Myocyte (in vitro differentiated cells): ENCODE results near the gene ZNF318. TPM values are rescaled to one million over a fixed set of nuclear protein-coding genes. Genes with fewer than 3 reads are reported as not detected.
A peak's percentile ranks its signal among the peaks of the same experiment; 100 is the strongest.
"Not testable (repeated sequence)": the region's sequence is repeated elsewhere in the genome, so short reads cannot be mapped to it uniquely, and the experiment has no call there.

Source experiments
- DNase-seq: peaks from one replicate; pipeline ENCODE4 v3.0.0-alpha.2; 2012; ENCODE audit warnings: low read depth
- polyA plus RNA-seq: library from polyadenylated mRNA; unstranded; fragments of >200 nt; gene quantifications from one replicate; pipeline ENCODE4 v1.2.1, GENCODE V29; 2012; ENCODE audit warnings: missing spikeins
- total RNA-seq: library from RNA; depleted of rRNA; stranded (reverse); fragments of >200 nt; gene quantifications from 2 replicates; pipeline ENCODE4 v1.2.3, GENCODE V29; 2014

ZNF318 gene, protein sequence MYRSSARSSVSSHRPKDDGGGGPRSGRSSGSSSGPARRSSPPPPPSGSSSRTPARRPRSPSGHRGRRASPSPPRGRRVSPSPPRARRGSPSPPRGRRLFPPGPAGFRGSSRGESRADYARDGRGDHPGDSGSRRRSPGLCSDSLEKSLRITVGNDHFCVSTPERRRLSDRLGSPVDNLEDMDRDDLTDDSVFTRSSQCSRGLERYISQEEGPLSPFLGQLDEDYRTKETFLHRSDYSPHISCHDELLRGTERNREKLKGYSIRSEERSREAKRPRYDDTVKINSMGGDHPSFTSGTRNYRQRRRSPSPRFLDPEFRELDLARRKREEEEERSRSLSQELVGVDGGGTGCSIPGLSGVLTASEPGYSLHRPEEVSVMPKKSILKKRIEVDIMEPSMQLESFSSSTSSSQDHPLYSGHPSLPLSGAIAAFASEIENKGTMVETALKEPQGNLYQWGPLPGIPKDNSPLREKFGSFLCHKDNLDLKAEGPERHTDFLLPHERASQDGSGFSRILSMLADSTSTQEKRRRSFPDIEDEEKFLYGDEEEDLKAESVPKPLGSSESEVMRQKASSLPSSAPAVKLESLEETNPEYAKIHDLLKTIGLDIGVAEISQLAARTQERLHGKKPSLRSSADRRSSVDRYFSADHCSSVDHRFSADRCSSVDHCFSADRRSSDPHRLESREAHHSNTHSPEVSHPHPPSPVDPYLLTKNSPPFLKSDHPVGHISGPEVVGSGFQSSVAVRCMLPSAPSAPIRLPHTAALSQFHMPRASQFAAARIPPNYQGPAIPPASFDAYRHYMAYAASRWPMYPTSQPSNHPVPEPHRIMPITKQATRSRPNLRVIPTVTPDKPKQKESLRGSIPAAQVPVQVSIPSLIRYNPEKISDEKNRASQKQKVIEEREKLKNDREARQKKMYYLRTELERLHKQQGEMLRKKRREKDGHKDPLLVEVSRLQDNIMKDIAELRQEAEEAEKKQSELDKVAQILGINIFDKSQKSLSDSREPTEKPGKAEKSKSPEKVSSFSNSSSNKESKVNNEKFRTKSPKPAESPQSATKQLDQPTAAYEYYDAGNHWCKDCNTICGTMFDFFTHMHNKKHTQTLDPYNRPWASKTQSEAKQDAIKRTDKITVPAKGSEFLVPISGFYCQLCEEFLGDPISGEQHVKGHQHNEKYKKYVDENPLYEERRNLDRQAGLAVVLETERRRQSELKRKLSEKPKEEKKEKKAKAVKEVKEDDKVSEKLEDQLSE (N-terminal part only)
- 14.4 and 14.9 TPM in 2 replicates for total RNA-seq
- 7.2 TPM for polyA plus RNA-seq

DNA sequence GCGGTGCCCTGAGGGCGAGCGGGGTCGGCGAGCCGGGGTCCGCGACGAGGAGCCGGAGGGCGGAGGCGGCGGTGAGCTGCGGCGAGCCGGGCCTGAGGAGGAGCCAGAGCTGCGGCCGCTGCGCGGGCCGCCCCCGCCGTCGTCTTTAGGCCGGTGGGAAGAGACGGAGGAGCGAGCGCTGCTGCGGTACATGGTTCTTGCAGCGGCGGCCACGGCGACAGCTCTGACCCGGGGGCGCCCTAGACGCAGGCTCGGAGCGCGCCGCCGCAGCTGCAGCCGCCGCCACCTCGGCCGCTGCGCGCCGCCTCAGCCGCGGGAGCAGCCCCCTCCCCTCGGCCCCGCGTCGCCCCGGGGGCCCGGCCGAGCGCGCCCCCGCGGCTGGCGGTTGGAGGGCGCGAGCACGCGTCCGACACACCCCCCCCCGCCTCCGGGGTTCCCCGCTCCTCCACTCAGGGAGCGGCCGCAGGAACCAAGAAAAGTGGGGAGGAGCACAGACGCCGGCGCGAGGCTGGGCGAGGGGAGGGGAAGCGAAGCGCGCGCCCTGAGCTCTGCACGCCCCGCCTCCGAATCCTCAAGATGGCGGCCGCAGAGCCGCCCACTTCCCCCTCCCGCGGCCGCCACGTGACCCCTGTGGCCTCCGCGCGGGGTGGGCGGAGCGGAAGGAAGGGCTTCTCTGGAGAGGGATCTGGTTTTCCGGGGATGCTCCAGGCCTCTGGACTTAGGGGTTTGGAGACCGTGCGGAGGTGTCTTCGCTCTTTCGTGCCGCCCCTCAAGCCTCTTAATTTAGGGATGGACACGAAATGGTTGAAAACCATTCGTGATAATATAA lies at the start of gene ZNF318:
Gene ZNF318, minus strand, starts transcription at position 474 of the 829 bp plus-strand sequence. Its CDS starts 282 bp downstream, at position 192.
- DNase-seq = peak; percentile 99

DNA sequence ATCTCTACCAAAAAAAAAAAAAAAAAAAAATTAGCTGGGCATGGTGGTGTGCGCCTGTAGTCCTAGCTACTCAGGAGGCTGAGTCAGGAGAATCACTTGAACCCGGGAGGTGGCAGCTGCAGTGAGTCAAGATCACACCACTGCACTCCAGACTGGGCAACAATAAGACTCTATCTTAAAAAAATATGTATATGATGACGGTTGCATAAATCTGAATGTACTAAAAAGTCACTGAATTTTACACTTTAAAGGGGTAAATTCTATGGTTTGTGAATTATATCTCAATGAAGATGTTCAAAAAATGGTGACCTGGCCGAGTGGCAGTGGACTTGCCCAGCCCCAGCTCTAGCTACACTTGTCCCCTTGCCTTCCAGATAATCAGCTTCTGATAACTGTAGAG lies 47.5 kb upstream of the ZNF318 start:
- no peak for DNase-seq

GRCh38 chr6:43415275-43415674 lies 45.8 kb upstream of the ZNF318 start:
- DNase-seq = not testable (repeated sequence)

DNA sequence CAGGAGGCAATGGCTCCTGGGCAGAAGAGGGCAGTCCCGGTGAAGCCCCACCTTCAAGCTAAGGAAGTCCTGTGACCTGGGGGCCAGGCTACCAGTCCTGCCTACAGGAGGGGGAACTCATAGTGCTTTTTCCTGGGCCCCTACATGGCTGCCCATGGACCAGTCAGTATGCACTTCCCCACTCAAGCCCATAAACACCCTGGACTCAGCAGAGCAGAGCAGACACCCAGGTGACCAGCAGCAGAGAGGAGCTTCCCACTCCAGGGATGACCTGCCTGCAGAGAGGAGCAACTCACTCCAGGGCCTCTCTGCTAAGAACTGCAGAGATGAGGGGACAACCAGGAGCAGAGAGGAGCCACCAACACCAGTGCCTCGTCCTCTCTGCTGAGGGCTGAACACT lies 43.6 kb upstream of the ZNF318 start:
- no peak for DNase-seq

DNA sequence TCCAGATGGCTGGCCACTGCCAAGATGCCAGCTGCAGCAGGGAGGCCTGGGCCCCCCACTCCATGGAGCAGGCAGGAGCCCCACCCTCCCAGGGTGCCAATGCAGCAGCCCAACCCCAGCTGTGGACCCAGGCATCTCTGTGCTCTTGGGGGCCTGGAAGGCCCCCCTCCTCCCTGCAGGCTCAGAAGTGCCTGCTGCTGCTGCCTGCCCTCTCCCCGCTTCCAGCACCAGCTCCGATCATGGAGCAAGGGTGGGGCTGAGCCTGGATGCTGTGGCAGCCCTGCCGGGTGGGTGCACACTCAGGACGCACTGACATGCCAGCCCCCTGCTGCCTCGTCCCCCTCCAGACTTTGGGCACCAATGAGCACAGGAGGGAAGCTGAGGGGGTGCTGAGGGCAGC lies 43.1 kb upstream of the ZNF318 start:
- no peak for DNase-seq

DNA sequence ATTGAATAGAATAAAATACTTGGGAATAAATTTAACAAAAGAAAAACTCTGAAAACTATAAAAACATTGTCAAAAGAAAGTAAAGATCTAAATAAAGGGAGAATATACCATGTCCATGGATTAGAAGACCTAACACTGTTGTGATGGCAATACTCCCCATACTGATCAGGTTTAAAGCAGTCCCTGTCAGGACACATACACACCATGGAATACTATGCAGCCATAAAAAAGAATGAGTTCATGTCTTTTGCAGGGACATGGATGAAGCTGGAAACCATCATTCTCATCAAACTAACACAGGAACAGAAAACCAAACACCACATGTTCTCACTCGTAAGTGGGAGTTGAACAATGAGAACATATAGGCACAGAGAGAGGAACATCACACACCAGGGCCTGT lies 41.3 kb upstream of the ZNF318 start:
- not testable (repeated sequence) for DNase-seq

DNA sequence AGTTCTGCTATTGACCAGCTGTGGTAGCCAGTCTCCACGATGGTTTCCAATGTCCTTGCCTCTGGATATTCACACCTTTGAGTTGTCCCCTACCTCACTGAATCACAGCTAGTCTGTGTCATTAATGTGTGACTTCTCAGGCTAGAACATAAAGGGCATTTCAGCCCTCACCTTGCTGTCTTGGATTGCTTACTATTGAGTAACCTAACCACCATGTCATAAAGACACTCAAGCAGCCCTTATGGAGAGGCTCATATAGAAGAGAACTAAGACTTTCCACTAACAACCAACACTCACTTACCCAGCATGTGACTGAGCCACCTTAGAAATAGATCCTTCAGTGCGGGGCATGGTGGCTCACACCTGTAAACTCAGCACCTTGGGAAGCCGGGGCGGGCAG lies 38.8 kb upstream of the ZNF318 start:
- no peak for DNase-seq

GRCh38 chr6:43407296-43407695 lies 37.8 kb upstream of the ZNF318 start:
- no peak for DNase-seq

GRCh38 chr6:43405354-43405753 lies 35.9 kb upstream of the ZNF318 start:
- no peak for DNase-seq

DNA sequence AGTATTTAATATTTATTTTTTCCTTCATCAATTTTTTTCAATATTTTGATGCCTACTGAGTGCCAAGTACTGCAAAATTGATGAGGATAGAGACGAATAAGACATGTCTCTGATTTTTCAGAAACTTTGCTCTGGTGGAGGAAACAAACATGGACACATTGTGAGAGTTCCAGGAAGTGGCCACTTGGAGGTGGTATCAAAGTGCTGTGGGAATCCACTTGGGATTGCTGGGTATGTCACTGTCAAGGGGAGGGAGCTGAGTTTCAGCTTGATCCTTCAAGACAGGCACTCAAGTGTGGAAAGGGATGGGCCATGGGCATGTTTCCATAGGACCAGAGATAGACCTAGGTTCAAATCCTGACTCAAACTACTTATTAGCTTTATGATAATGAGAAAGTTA lies 33.4 kb upstream of the ZNF318 start:
- no peak for DNase-seq

- DNase-seq = no peak
These were observed 32.3 kb upstream of the ZNF318 start for GRCh38 chr6:43401730-43402129.

- no peak for DNase-seq
These were observed 30.6 kb upstream of the ZNF318 start for GRCh38 chr6:43399932-43400487.

GRCh38 chr6:43396408-43397149 lies 27.1 kb upstream of the ZNF318 start:
- no peak for DNase-seq

GRCh38 chr6:43395776-43396175 lies 26.3 kb upstream of the ZNF318 start:
- DNase-seq = peak; percentile 47

GRCh38 chr6:43394982-43395381 lies 25.5 kb upstream of the ZNF318 start:
- DNase-seq = no peak

DNA sequence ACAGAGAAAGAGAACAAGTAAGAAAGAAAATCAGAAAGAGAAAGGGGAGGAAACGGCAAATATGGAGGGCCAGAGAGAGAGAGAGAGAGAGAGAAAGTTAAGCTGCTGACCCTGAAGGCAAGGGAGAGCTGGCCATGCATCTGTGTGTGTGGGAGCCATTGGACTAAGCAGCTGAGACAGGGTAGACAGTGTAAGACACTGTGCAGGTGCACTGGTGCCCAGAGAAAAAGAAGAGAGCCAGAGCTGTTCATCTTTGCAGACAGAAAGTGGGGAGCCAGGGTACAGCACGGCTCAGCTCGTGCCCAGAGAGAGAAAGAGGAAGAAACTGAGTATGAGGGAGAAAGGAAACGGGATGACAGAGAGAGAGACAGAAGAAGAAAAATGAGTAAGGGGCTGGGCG lies 24.2 kb upstream of the ZNF318 start:
- DNase-seq = no peak

- not testable (repeated sequence) for DNase-seq
These were observed 23.7 kb upstream of the ZNF318 start for GRCh38 chr6:43393133-43393532.

DNA sequence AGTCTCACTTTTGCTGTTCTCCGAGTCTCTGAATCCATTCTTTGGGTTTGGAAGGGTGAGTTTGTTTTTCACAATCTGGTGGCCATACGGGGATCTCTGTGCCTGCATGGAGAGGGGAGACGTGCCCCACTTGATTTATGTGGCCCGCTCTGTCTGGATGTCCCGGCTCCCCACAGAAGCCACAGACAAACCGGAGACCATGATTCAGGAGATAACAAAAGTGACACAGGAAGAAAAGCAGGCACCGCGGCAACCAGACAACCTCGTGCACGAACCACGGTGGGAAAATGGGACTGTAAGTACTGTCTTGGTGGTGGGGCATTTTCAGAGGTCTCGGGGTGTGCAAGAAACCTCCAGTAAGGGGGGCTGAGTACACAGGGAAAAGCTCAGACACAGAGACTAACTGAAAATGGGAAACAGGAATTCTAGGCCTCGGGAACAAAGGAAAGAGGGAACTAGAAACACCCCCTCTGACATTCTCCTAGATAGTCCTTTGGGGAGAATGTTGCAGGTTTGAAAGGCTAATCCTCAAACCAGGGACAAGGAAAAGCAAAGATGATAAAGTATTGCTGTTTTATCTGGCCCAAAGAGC lies 22.1 kb upstream of the ZNF318 start:
- DNase-seq = peak; percentile 20
